ENCODE measurements around the gene THRAP3. TPM values are rescaled to one million over a fixed set of nuclear protein-coding genes. Genes with fewer than 3 reads are reported as not detected.

The THRAP3 gene
- total and polyA plus RNA-seq, 2 experiments from 2014 or later: 48.6 to 92.9 TPM

- no peak for DNase-seq (ENCODE audit: low read depth in 1 of 2, low spot score in 1 of 2)
- Histone ChIP-seq H3K27ac (no peak overlapping the region), H3K4me3 (no peak overlapping the region), H3K36me3 (peaks cover 20% of the 10 kb centered on the region), H3K9me3 (ENCODE audit: low read depth) (no peaks in the 10 kb centered on the region), H3K27me3 (no peaks in the 10 kb centered on the region), H3K4me1 (ENCODE audit: low read depth) (no peaks in the 10 kb centered on the region)
- TF ChIP-seq CTCF (IDR thresholded peaks at IDR 0.05; ENCODE audit: low read depth, low read length): no peak
Observed at GRCh38 chr1:36354486-36354885, 130.2 kb downstream of the THRAP3 start.

Other genes with a start within 250 kb of the THRAP3 start
- gene TEKT2, start 140.3 kb upstream of the THRAP3 start, total RNA-seq: 1.8 and 3.6 TPM in 2 replicates
- gene TEKT2, start 140.3 kb upstream of the THRAP3 start, polyA plus RNA-seq: 0.95 and 3.8 TPM in 2 replicates
- 68.4 and 83.3 TPM in 2 replicates for gene ADPRS, start 135.6 kb upstream of the THRAP3 start, total RNA-seq
- gene ADPRS, start 135.6 kb upstream of the THRAP3 start, polyA plus RNA-seq: 59.7 and 60.4 TPM in 2 replicates
- 0.11 and 0.57 TPM in 2 replicates for gene COL8A2, start 99.2 kb upstream of the THRAP3 start, total RNA-seq
- gene COL8A2, start 99.2 kb upstream of the THRAP3 start, polyA plus RNA-seq: 0.05 TPM in 1 of 2 replicates, not detected in the other
- 83.5 and 99.6 TPM in 2 replicates for gene TRAPPC3, start 75.0 kb upstream of the THRAP3 start, total RNA-seq
- 119 and 125 TPM in 2 replicates for gene TRAPPC3, start 75.0 kb upstream of the THRAP3 start, polyA plus RNA-seq
- 224 and 239 TPM in 2 replicates for gene MAP7D1, start 68.3 kb upstream of the THRAP3 start, total RNA-seq
- 132 and 141 TPM in 2 replicates for gene MAP7D1, start 68.3 kb upstream of the THRAP3 start, polyA plus RNA-seq
- gene SH3D21, start 81.9 kb downstream of the THRAP3 start, total RNA-seq: 21.5 and 44.0 TPM in 2 replicates
- 13.5 and 22.8 TPM in 2 replicates for gene SH3D21, start 81.9 kb downstream of the THRAP3 start, polyA plus RNA-seq
- 26.6 and 40.4 TPM in 2 replicates for gene EVA1B, start 99.2 kb downstream of the THRAP3 start, total RNA-seq
- 23.6 and 24.5 TPM in 2 replicates for gene EVA1B, start 99.2 kb downstream of the THRAP3 start, polyA plus RNA-seq
- 37.0 and 38.5 TPM in 2 replicates for gene STK40, start 161.5 kb downstream of the THRAP3 start, total RNA-seq
- gene STK40, start 161.5 kb downstream of the THRAP3 start, polyA plus RNA-seq: 43.9 and 51.1 TPM in 2 replicates
- gene LSM10, start 173.5 kb downstream of the THRAP3 start, total RNA-seq: 15.9 and 20.6 TPM in 2 replicates
- 70.7 and 75.7 TPM in 2 replicates for gene LSM10, start 173.5 kb downstream of the THRAP3 start, polyA plus RNA-seq
- gene OSCP1, start 226.0 kb downstream of the THRAP3 start, total RNA-seq: 16.9 and 18.5 TPM in 2 replicates
- gene OSCP1, start 226.0 kb downstream of the THRAP3 start, polyA plus RNA-seq: 19.5 and 22.0 TPM in 2 replicates
- gene MRPS15, start 239.9 kb downstream of the THRAP3 start, total RNA-seq: 83.5 and 134 TPM in 2 replicates
- 143 and 166 TPM in 2 replicates for gene MRPS15, start 239.9 kb downstream of the THRAP3 start, polyA plus RNA-seq